Gastroesophageal sphincter (tissue), 3 donors: ENCODE results near the gene NOD2.

Source experiments
- EP300 ChIP-seq: sonication (generic); formaldehyde crosslinking; IDR thresholded peaks from one replicate; pipeline ENCODE4 v1.6.1; 2017; ENCODE audit warnings: antibody characterized with exemption, mild to moderate bottlenecking
- POLR2AphosphoS5 ChIP-seq: sonication (generic); formaldehyde crosslinking; IDR thresholded peaks from one replicate; pipeline ENCODE4 v1.6.1; 2017; ENCODE audit warnings: antibody characterized with exemption
- TF ChIP-seq, protein P1 (sequence below), 4 experiments: fragments of 200-600 bp in 2 of 4; fragments of 450-650 bp in 2 of 4; sonication (generic) in 1 of 4; IDR thresholded peaks; one replicate each; pipeline ENCODE4 v1.5.1; 2017 to 2019; ENCODE audit warnings: antibody characterized with exemption in 4 of 4, mild to moderate bottlenecking in 2 of 4, moderate library complexity in 2 of 4

- no peak for TF ChIP-seq EP300
- no peak for TF ChIP-seq POLR2AphosphoS5
- TF ChIP-seq, protein P1, sequence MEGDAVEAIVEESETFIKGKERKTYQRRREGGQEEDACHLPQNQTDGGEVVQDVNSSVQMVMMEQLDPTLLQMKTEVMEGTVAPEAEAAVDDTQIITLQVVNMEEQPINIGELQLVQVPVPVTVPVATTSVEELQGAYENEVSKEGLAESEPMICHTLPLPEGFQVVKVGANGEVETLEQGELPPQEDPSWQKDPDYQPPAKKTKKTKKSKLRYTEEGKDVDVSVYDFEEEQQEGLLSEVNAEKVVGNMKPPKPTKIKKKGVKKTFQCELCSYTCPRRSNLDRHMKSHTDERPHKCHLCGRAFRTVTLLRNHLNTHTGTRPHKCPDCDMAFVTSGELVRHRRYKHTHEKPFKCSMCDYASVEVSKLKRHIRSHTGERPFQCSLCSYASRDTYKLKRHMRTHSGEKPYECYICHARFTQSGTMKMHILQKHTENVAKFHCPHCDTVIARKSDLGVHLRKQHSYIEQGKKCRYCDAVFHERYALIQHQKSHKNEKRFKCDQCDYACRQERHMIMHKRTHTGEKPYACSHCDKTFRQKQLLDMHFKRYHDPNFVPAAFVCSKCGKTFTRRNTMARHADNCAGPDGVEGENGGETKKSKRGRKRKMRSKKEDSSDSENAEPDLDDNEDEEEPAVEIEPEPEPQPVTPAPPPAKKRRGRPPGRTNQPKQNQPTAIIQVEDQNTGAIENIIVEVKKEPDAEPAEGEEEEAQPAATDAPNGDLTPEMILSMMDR (IDR thresholded peaks at IDR 0.05): no peak
Measured at GRCh38 chr16:50688083-50688482, 5.3 kb upstream of the NOD2 start.
